IPS DF 4.7 (cell line): ENCODE results near the gene CENPL.
"Not testable (repeated sequence)": the region's sequence is repeated elsewhere in the genome, so short reads cannot be mapped to it uniquely, and the experiment has no call there.

ENCODE experiments used
- DNase-seq: peaks from one replicate; pipeline ENCODE4 v3.0.0-alpha.2; 2013; ENCODE audit warnings: low spot score; ENCODE audit errors: extremely low read depth

CENPL gene

GRCh38 chr1:173857363-173857917, 32.8 kb upstream of the CENPL start:
- DNase-seq: no peak

GRCh38 chr1:173856903-173857302, 32.2 kb upstream of the CENPL start:
- no peak for DNase-seq

- no peak for DNase-seq
These were observed 31.3 kb upstream of the CENPL start for GRCh38 chr1:173856014-173856413.

GRCh38 chr1:173853074-173853473, 28.4 kb upstream of the CENPL start:
- no peak for DNase-seq

- no peak for DNase-seq
These were observed 27.4 kb upstream of the CENPL start for GRCh38 chr1:173852105-173852504.

GRCh38 chr1:173832748-173833147, 8.1 kb upstream of the CENPL start:
- DNase-seq: no peak

- DNase-seq: no peak
These were observed 2.9 kb upstream of the CENPL start for GRCh38 chr1:173827611-173828010.

GRCh38 chr1:173823781-173824314, 835 bp downstream of the CENPL start:
- DNase-seq: no peak

GRCh38 chr1:173821680-173822079, 3.0 kb downstream of the CENPL start:
- DNase-seq: no peak

- no peak for DNase-seq
These were observed 6.2 kb downstream of the CENPL start for GRCh38 chr1:173818459-173818858.

GRCh38 chr1:173813654-173814053, 11.0 kb downstream of the CENPL start:
- not testable (repeated sequence) for DNase-seq

- no peak for DNase-seq
These were observed 21.7 kb downstream of the CENPL start for GRCh38 chr1:173802961-173803360.

GRCh38 chr1:173799995-173800394, 24.7 kb downstream of the CENPL start:
- not testable (repeated sequence) for DNase-seq

- DNase-seq: no peak
These were observed 26.6 kb downstream of the CENPL start for GRCh38 chr1:173798078-173798477.

GRCh38 chr1:173789841-173790240, 34.8 kb downstream of the CENPL start:
- DNase-seq: no peak

GRCh38 chr1:173784997-173785396, 39.7 kb downstream of the CENPL start:
- no peak for DNase-seq

- no peak for DNase-seq
These were observed 44.7 kb downstream of the CENPL start for GRCh38 chr1:173779936-173780335.

GRCh38 chr1:173775578-173776226, 49.0 kb downstream of the CENPL start:
- DNase-seq: no peak

- DNase-seq: no peak
These were observed 53.1 kb downstream of the CENPL start for GRCh38 chr1:173771560-173771959.

- DNase-seq: not testable (repeated sequence)
These were observed 54.4 kb downstream of the CENPL start for GRCh38 chr1:173770330-173770729.

GRCh38 chr1:173768827-173769226, 55.9 kb downstream of the CENPL start:
- no peak for DNase-seq

- no peak for DNase-seq
These were observed 56.5 kb downstream of the CENPL start for GRCh38 chr1:173768206-173768605.

GRCh38 chr1:173764331-173764730, 60.4 kb downstream of the CENPL start:
- not testable (repeated sequence) for DNase-seq
